DMS153 treated with DMSO at 0.1 percent for 48 hours (cell line): Measurements from ENCODE around the gene CRACDL.

Experiments used
- DNase-seq: peaks from one replicate; lab custom pipeline; 2025; ENCODE audit not compliant: unreplicated experiment; lab: John Stamatoyannopoulos, UW

The CRACDL gene

GRCh38 chr2:98866033-98866432 is 70.0 kb downstream of the CRACDL start:
- DNase-seq = no peak

DNA sequence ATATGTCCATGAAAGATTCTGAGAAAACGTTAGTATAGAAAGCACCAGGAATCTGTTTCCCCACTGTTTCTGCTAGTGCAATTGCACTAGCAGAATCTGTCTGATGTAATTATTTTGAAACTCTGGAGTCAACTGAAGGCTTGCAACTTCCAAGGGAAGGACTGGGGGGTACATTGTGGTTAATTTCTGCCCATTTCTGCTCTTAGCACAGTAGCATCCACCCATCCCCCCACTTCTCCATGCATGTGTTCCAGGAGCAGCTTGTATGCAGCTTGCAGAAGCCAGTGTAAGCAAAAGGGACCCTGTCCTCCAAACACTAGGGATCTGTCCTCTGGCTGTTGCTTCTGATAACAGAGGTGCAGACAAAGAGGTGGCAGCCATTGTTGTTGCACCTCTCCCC is 74.4 kb downstream of the CRACDL start:
- no peak for DNase-seq

DNA sequence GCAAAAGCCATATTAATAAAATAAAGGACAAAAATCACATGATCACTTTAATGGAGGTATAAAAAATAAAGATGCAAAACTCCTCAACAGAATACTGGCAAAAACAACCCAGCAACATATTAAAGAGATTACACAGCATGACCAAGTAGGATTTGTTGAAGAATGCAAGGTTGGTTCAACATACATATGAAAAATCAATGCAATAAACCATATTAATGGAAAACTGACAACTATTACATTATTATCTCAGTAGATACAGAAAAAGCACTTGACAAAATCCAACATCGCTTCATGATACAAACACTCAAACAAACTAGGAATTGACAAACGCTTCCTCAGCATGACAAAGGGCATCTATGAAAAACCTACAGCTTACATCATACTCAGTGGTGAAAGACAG is 76.7 kb downstream of the CRACDL start:
- DNase-seq = no peak

GRCh38 chr2:98857001-98857400 is 79.0 kb downstream of the CRACDL start:
- no peak for DNase-seq

DNA sequence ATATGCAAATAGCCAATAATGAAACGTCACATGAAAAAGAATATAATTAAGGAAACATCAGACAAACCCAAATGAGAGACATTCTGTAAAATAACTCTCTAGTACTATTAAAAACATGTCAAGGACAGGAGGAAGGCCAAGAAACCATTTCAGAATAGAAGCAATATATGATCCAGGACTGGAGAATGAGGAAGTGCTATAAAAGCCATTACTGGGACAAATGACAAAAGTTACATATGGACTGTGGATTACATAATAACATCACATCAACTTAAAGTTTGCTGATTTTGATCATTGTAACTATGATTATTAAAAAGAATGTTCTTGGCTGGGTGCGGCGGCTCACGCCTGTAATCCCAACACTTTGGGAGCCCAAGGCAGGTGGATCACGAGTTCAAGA is 81.3 kb downstream of the CRACDL start:
- no peak for DNase-seq

DNA sequence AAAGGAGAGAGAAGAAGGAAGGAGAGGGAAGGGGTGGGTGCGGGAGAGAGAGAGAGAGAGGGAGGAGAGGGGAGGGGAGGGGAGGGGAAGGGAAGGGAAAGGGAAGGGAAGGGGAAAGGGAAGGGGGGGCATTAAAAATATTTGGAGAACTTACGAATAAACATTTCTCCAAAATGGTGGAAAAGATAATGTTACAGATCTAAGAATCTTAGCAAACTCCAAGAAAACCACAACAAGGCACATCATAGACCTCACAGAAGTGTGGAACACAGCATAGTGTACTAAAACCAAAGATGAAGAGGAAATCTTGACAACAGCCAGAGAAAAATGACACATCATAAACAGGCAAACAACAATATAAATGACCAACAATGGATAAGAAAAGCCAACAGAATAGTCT is 83.1 kb downstream of the CRACDL start:
- no peak for DNase-seq

DNA sequence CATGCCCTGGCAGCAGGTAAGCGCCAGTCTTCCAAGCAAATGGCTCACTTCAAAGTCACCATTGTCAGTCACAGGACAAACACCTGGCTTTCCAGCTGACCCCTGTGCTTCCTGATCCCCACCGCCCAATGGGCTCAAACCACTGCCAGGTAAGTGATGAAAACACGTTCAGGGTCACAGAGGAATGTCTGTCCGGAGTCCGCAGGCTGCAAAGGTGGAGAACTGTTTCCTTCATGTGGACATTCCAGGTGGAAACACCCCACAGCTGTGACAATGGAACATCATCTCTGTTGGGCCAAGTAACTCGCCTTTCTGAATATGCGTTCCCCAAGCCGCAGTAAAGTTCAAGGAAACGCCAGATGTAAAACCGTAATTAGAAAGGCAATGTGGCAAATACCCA is 86.0 kb downstream of the CRACDL start:
- DNase-seq = no peak

GRCh38 chr2:98849113-98849512 is 86.9 kb downstream of the CRACDL start:
- no peak for DNase-seq

DNA sequence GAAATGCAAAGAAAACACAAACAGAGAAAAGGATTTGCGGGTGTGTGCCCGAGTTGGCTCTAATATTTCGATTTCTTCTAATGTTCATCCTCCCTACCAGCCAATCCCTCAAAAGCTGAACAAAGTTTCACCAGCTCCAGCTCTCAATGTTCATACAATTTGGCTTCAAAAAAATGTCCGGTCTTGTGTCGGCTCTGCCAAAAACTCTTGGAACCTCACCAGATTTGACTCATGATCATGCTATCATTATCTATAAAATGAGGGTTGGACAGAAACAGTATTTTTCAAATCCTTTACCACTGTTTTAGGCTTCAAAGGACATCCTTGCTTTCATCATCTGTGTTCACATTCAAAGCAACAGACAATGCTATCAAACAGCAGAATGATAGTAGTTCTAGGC is 88.2 kb downstream of the CRACDL start:
- DNase-seq = no peak

- DNase-seq = no peak
Measured at GRCh38 chr2:98846041-98846440, 90.0 kb downstream of the CRACDL start.

DNA sequence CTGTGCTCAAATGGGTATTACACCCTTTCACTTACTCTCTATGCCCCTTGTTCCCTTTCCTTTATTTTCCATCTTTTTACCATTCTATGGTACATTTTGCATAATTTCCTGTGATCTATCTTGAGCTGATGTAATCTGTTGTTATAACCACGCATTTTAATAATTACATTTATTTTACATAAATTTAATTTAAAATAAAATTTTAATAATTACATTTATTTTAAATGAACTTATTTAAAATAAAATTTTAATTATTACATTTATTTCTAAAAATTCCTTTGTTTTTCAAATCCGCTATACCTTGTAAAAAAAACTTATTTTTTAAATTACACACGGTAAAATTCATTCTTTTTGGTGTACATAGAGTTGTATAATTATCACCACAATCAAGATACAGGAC is 93.9 kb downstream of the CRACDL start:
- DNase-seq = no peak

GRCh38 chr2:98839292-98839691 is 96.7 kb downstream of the CRACDL start:
- DNase-seq = no peak

GRCh38 chr2:98835831-98836385 is 100.1 kb downstream of the CRACDL start:
- DNase-seq = no peak

- DNase-seq = no peak
Measured at GRCh38 chr2:98833917-98834263, 102.1 kb downstream of the CRACDL start.

GRCh38 chr2:98833172-98833916 is 102.7 kb downstream of the CRACDL start:
- DNase-seq = no peak

DNA sequence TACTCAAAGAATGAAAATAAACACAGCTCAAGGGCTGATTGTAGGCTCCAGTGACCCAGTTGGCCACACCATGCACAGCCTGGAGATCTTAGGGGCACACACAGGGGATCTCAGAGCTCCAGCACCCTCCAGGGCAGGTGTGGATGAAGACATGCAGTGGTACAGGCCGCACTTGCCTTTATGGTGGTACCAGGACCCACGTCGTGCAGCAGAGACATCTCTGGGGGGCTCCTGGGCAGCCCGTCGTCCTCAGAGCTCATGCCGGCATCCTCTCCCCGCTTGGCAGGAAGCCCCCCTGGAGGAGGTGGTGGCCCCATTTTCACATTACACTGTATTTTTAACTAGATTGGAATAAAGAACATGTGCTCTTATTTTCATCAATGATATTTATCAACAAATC is 103.9 kb downstream of the CRACDL start:
- no peak for DNase-seq

GRCh38 chr2:98830571-98831145 is 105.4 kb downstream of the CRACDL start:
- no peak for DNase-seq

GRCh38 chr2:98829581-98830270 is 106.3 kb downstream of the CRACDL start:
- DNase-seq = no peak

DNA sequence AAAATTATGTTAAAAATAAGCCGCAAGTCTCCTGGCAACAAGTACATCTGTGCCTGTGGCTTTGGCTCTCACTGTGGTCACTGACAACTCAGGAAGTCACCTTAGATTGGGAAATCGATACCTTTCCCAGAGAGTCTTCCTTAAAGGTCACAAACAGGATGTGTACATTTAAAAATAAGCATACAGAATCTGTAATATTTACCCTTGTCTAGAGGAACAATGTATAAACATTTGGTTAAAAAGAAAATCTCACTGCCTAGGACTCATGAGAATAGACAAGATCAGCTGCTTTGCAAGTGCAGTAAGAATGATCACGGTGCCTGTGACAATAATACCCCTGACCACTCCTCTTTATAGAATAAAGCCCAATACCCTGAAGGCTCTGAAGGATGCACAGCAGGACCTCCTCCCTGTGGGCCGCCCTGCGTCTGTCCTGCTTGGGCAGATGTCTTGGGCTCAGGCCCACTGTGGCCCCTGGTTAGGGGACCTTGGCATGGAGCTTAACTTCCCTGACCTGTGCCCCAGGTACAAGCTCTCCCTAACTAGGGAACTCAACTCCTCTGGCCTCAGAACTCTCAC is 107.1 kb downstream of the CRACDL start:
- DNase-seq = peak; percentile 5

DNA sequence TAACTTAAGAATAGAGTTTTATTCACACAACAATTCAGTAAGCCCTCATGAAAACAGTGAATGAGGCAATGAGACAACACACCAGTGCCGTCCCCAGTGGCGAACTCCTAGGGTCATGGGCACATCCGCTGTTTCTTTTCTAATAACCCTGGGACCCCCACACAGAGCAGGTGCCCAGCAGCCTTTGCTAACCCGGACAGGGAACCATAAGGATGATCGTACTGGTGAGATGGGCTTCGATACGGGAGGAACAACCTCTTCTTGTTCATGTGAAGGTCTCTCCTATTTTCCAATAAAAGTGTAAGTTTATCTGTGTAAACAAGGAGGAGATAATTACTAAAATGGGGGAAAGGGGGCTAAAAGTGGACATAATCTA is 107.7 kb downstream of the CRACDL start:
- DNase-seq = no peak

DNA sequence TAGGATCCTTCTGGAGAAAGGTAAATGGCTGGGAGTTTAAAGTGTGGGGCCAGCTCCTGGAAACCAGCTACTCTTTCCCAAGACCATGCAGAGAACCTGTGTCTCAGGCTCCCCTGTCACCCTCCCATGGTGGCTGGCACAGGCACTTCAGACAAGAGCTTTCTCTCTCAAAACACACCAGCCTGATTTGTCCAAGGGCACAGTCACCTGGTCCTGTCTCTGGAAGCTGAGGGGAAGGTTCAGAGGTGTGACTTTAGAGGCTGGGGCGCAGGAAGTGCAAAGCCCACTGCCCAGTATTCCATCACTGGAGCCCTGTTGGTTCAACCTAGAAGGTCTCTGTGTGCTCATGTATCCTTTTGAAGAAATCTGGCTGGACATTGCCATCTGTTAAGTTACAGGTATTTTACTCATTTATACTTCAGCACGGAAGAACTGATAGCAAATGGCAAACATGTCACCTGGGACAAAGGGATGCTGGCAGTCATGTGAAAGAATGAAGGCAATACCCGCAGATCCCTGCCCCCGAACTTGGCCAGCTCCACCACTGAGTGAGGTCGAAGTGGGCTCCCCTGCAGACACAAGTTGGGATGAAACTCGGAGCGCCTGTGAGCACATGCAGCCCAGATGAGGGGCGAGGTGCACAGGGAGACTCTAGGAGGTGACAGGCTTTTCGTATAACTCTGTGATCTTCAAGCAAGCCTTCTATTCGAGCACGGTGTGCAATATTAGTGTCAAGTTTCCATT is 108.2 kb downstream of the CRACDL start:
- no peak for DNase-seq
